Measurements from ENCODE around the gene GRPEL1. TPM values are rescaled to one million over a fixed set of nuclear protein-coding genes. Genes with fewer than 3 reads are reported as not detected.
"Not testable (repeated sequence)": the region's sequence is repeated elsewhere in the genome, so short reads cannot be mapped to it uniquely, and the experiment has no call there.

The GRPEL1 gene
- total RNA-seq, 2 donors from 2014 or later, result 71.0 to 73.6 TPM

GRCh38 chr4:7103607-7104365 is 35.9 kb upstream of the GRPEL1 start:
- H3K27me3 Mint-ChIP-seq, result peaks cover 0 to 8% of the 10 kb centered on the region in 2 donors
- H3K4me3 Mint-ChIP-seq, result peak overlapping the region; percentile 83
- ATAC-seq, result no peak
- DNase-seq (ENCODE audit: low spot score), result no peak
- peaks cover 8 to 13% of the 10 kb centered on the region in 2 donors for H3K4me1 Mint-ChIP-seq (ENCODE audit: low read depth in 2 of 2)
- no peaks in the 10 kb centered on the region for H3K36me3 Mint-ChIP-seq
- H3K9me3 Mint-ChIP-seq, result no peaks in the 10 kb centered on the region
- H3K27ac Mint-ChIP-seq, result peak overlapping the region in 1 of 2 donors; percentile 78

GRCh38 chr4:7103031-7103606 is 35.3 kb upstream of the GRPEL1 start:
- H3K27ac Mint-ChIP-seq, result peak overlapping the region in 1 of 2 donors; percentile 78
- peak; percentile 92 to 95 for ATAC-seq

GRCh38 chr4:7102516-7102909 is 34.6 kb upstream of the GRPEL1 start:
- DNase-seq (ENCODE audit: low spot score); H3K36me3 Mint-ChIP-seq; ATAC-seq; H3K9me3 Mint-ChIP-seq; H3K27me3 Mint-ChIP-seq: not testable (repeated sequence)
- Mint-ChIP-seq H3K27ac (peak overlapping the region in 1 of 2 donors; percentile 78), H3K4me1 (ENCODE audit: low read depth in 2 of 2) (peaks cover 8 to 13% of the 10 kb centered on the region in 2 donors), H3K4me3 (peak overlapping the region; percentile 83)

More at GRCh38 chr4:7103031-7103606, 35.3 kb upstream of the GRPEL1 start:
- H3K36me3 Mint-ChIP-seq, result no peaks in the 10 kb centered on the region
- peaks cover 8 to 13% of the 10 kb centered on the region in 2 donors for H3K4me1 Mint-ChIP-seq (ENCODE audit: low read depth in 2 of 2)
- H3K4me3 Mint-ChIP-seq, result peak overlapping the region; percentile 83
- H3K9me3 Mint-ChIP-seq, result no peaks in the 10 kb centered on the region
- H3K27me3 Mint-ChIP-seq, result peaks cover 0 to 8% of the 10 kb centered on the region in 2 donors
- DNase-seq (ENCODE audit: low spot score), result peak; percentile 83

GRCh38 chr4:7101692-7102515 is 34.0 kb upstream of the GRPEL1 start:
- Mint-ChIP-seq H3K36me3 (no peaks in the 10 kb centered on the region), H3K4me3 (peak overlapping the region; percentile 83), H3K9me3 (no peaks in the 10 kb centered on the region), H3K27ac (peak overlapping the region in 1 of 2 donors; percentile 78), H3K27me3 (peaks cover 0 to 10% of the 10 kb centered on the region in 2 donors), H3K4me1 (ENCODE audit: low read depth in 2 of 2) (peaks cover 8 to 13% of the 10 kb centered on the region in 2 donors)
- ATAC-seq, result peak; percentile 66 to 69
- no peak for DNase-seq (ENCODE audit: low spot score)

- Mint-ChIP-seq H3K4me3 (no peak overlapping the region), H3K27ac (no peak overlapping the region), H3K27me3 (peaks cover 0 to 18% of the 10 kb centered on the region in 2 donors), H3K9me3 (no peaks in the 10 kb centered on the region), H3K36me3 (no peaks in the 10 kb centered on the region), H3K4me1 (ENCODE audit: low read depth in 2 of 2) (no peaks in the 10 kb centered on the region)
- ATAC-seq (no peak), DNase-seq (ENCODE audit: low spot score) (no peak)
Measured at GRCh38 chr4:7096236-7096635, 28.4 kb upstream of the GRPEL1 start.

- H3K36me3 Mint-ChIP-seq, result no peaks in the 10 kb centered on the region
- peaks cover 0 to 17% of the 10 kb centered on the region in 2 donors for H3K27me3 Mint-ChIP-seq
- H3K4me3 Mint-ChIP-seq, result no peak overlapping the region
- no peaks in the 10 kb centered on the region for H3K4me1 Mint-ChIP-seq (ENCODE audit: low read depth in 2 of 2)
- DNase-seq (ENCODE audit: low spot score) (no peak), ATAC-seq (no peak)
- no peak overlapping the region for H3K27ac Mint-ChIP-seq
- H3K9me3 Mint-ChIP-seq, result no peaks in the 10 kb centered on the region
Measured at GRCh38 chr4:7095611-7096155, 27.8 kb upstream of the GRPEL1 start.

GRCh38 chr4:7094916-7095315 is 27.1 kb upstream of the GRPEL1 start:
- peaks cover 0 to 15% of the 10 kb centered on the region in 2 donors for H3K27me3 Mint-ChIP-seq
- H3K4me1 Mint-ChIP-seq (ENCODE audit: low read depth in 2 of 2), result no peaks in the 10 kb centered on the region
- DNase-seq (ENCODE audit: low spot score) (no peak), ATAC-seq (no peak)
- H3K27ac Mint-ChIP-seq, result no peak overlapping the region
- H3K9me3 Mint-ChIP-seq, result no peaks in the 10 kb centered on the region
- H3K4me3 Mint-ChIP-seq, result no peak overlapping the region
- H3K36me3 Mint-ChIP-seq, result no peaks in the 10 kb centered on the region

GRCh38 chr4:7092026-7092425 is 24.2 kb upstream of the GRPEL1 start:
- ATAC-seq (no peak), DNase-seq (ENCODE audit: low spot score) (no peak)
- H3K27ac Mint-ChIP-seq, result no peak overlapping the region
- peaks cover 0 to 10% of the 10 kb centered on the region in 2 donors for H3K27me3 Mint-ChIP-seq
- no peak overlapping the region for H3K4me3 Mint-ChIP-seq
- H3K9me3 Mint-ChIP-seq, result no peaks in the 10 kb centered on the region
- H3K36me3 Mint-ChIP-seq, result no peaks in the 10 kb centered on the region
- H3K4me1 Mint-ChIP-seq (ENCODE audit: low read depth in 2 of 2), result no peaks in the 10 kb centered on the region

GRCh38 chr4:7089213-7089986 is 21.5 kb upstream of the GRPEL1 start:
- H3K9me3 Mint-ChIP-seq, result no peaks in the 10 kb centered on the region
- H3K27me3 Mint-ChIP-seq, result peaks cover 8 to 9% of the 10 kb centered on the region in 2 donors
- DNase-seq (ENCODE audit: low spot score) (no peak), ATAC-seq (no peak)
- no peak overlapping the region for H3K27ac Mint-ChIP-seq
- H3K4me3 Mint-ChIP-seq, result no peak overlapping the region
- H3K36me3 Mint-ChIP-seq, result no peaks in the 10 kb centered on the region
- no peaks in the 10 kb centered on the region for H3K4me1 Mint-ChIP-seq (ENCODE audit: low read depth in 2 of 2)

- Mint-ChIP-seq H3K36me3 (no peaks in the 10 kb centered on the region), H3K9me3 (no peaks in the 10 kb centered on the region), H3K27me3 (peaks cover 15 to 22% of the 10 kb centered on the region in 2 donors), H3K4me3 (no peak overlapping the region), H3K27ac (no peak overlapping the region), H3K4me1 (ENCODE audit: low read depth in 2 of 2) (no peaks in the 10 kb centered on the region)
- DNase-seq (ENCODE audit: low spot score) (no peak), ATAC-seq (no peak)
Measured at GRCh38 chr4:7087036-7087435, 19.2 kb upstream of the GRPEL1 start.

- Mint-ChIP-seq H3K4me1 (ENCODE audit: low read depth in 2 of 2) (no peaks in the 10 kb centered on the region), H3K27me3 (peaks cover 15 to 24% of the 10 kb centered on the region in 2 donors)
Measured at GRCh38 chr4:7086384-7086783, 18.5 kb upstream of the GRPEL1 start.

GRCh38 chr4:7084564-7084961 is 16.7 kb upstream of the GRPEL1 start:
- not testable (repeated sequence) for DNase-seq (ENCODE audit: low spot score); ATAC-seq; H3K9me3 Mint-ChIP-seq; H3K4me3 Mint-ChIP-seq; H3K4me1 Mint-ChIP-seq (ENCODE audit: low read depth in 2 of 2); H3K27ac Mint-ChIP-seq; H3K36me3 Mint-ChIP-seq
- peaks cover 26 to 41% of the 10 kb centered on the region in 2 donors for H3K27me3 Mint-ChIP-seq

More at GRCh38 chr4:7086384-7086783, 18.5 kb upstream of the GRPEL1 start:
- ATAC-seq, result no peak
- DNase-seq (ENCODE audit: low spot score), result no peak
- H3K27ac Mint-ChIP-seq, result no peak overlapping the region
- H3K9me3 Mint-ChIP-seq, result no peaks in the 10 kb centered on the region
- no peaks in the 10 kb centered on the region for H3K36me3 Mint-ChIP-seq
- H3K4me3 Mint-ChIP-seq, result no peak overlapping the region
